NB4 (cell line): ENCODE measurements around the gene FANK1.

ENCODE experiments used
- MAX ChIP-seq: IDR thresholded peaks from 2 replicates; pipeline ENCODE4 v1.6.1; 2011; ENCODE audit warnings: low read depth, low read length
- POLR2A ChIP-seq: IDR thresholded peaks from 2 replicates; pipeline ENCODE4 v1.6.1; 2011; ENCODE audit warnings: mild to moderate bottlenecking; ENCODE audit not compliant: insufficient read length; ENCODE audit errors: extremely low read depth
- TF ChIP-seq, protein P1 (sequence below): IDR thresholded peaks from one replicate; pipeline ENCODE4 v1.5.1; 2012; ENCODE audit warnings: low read depth, low read length

- TF ChIP-seq, protein P1, sequence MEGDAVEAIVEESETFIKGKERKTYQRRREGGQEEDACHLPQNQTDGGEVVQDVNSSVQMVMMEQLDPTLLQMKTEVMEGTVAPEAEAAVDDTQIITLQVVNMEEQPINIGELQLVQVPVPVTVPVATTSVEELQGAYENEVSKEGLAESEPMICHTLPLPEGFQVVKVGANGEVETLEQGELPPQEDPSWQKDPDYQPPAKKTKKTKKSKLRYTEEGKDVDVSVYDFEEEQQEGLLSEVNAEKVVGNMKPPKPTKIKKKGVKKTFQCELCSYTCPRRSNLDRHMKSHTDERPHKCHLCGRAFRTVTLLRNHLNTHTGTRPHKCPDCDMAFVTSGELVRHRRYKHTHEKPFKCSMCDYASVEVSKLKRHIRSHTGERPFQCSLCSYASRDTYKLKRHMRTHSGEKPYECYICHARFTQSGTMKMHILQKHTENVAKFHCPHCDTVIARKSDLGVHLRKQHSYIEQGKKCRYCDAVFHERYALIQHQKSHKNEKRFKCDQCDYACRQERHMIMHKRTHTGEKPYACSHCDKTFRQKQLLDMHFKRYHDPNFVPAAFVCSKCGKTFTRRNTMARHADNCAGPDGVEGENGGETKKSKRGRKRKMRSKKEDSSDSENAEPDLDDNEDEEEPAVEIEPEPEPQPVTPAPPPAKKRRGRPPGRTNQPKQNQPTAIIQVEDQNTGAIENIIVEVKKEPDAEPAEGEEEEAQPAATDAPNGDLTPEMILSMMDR: no peak
- TF ChIP-seq POLR2A (no peak), MAX (no peak)
Measured at GRCh38 chr10:126042354-126042753, 146.0 kb downstream of the FANK1 start.
